GM18511 (cell line): Measurements from ENCODE around the gene PCDHB4.
"Not testable (repeated sequence)": the region's sequence is repeated elsewhere in the genome, so short reads cannot be mapped to it uniquely, and the experiment has no call there.

Experiments
- ATAC-seq: cut with Tn5 transposase; IDR thresholded peaks from one replicate; pipeline ENCODE4 v1.9.1; 2021; ENCODE audit warnings: mild to moderate bottlenecking, moderate library complexity; ENCODE audit not compliant: unreplicated experiment

PCDHB4 gene

GRCh38 chr5:141149812-141150211, 28.2 kb downstream of the PCDHB4 start, which contains the start of gene PCDHB6:
TSS of gene PCDHB6 (plus strand) at chr5:141150057. CDS start at chr5:141150258, 201 bp downstream.
- no peak for ATAC-seq

GRCh38 chr5:141150224-141150992, 28.8 kb downstream of the PCDHB4 start:
- no peak for ATAC-seq

GRCh38 chr5:141150993-141151325, 29.3 kb downstream of the PCDHB4 start:
- ATAC-seq, result no peak

GRCh38 chr5:141151632-141152031, 30.0 kb downstream of the PCDHB4 start:
- not testable (repeated sequence) for ATAC-seq

- ATAC-seq, result not testable (repeated sequence)
Observed at GRCh38 chr5:141152096-141152495, 30.5 kb downstream of the PCDHB4 start.

GRCh38 chr5:141155540-141156374, 34.1 kb downstream of the PCDHB4 start:
- no peak for ATAC-seq

- ATAC-seq, result not testable (repeated sequence)
Observed at GRCh38 chr5:141157356-141157755, 35.7 kb downstream of the PCDHB4 start.

GRCh38 chr5:141157901-141158300, 36.3 kb downstream of the PCDHB4 start:
- not testable (repeated sequence) for ATAC-seq

GRCh38 chr5:141172381-141173204, 51.0 kb downstream of the PCDHB4 start, which contains the start of gene PCDHB7:
TSS of gene PCDHB7 (plus strand) at chr5:141172644. CDS start at chr5:141172836, 192 bp downstream.
- no peak for ATAC-seq

GRCh38 chr5:141174291-141175104, 52.9 kb downstream of the PCDHB4 start:
- not testable (repeated sequence) for ATAC-seq
